HUES48 (cell line): Measurements from ENCODE around the gene RMND5B.
A peak's percentile ranks its signal among the peaks of the same experiment; 100 is the strongest.

Experiments used
- H3K27ac ChIP-seq: one replicate; pipeline ENCODE4 v1.7.0; 2013; ENCODE audit warnings: low read depth, low read length, inconsistent platforms
- H3K27me3 ChIP-seq: 2 replicates; pipeline ENCODE4 v1.6.1; 2013; ENCODE audit warnings: mild to moderate bottlenecking, low read length; ENCODE audit not compliant: control insufficient read depth, insufficient read depth
- H3K36me3 ChIP-seq: 2 replicates; pipeline ENCODE4 v1.6.1; 2013; ENCODE audit warnings: low read length; ENCODE audit not compliant: control insufficient read depth, insufficient read depth
- H3K4me1 ChIP-seq: 2 replicates; pipeline ENCODE4 v1.6.1; 2013; ENCODE audit warnings: mild to moderate bottlenecking, low read length; ENCODE audit not compliant: control insufficient read depth, insufficient read depth
- H3K4me3 ChIP-seq: 2 replicates; pipeline ENCODE4 v1.5.1; 2013; ENCODE audit warnings: mild to moderate bottlenecking, low read depth, low read length
- H3K9ac ChIP-seq: 2 replicates; pipeline ENCODE4 v1.6.1; 2013; ENCODE audit warnings: mild to moderate bottlenecking, low read depth, low read length, moderate library complexity
- H3K9me3 ChIP-seq: 2 replicates; pipeline ENCODE4 v1.6.1; 2013; ENCODE audit warnings: low read length; ENCODE audit not compliant: control insufficient read depth, insufficient read depth

Gene RMND5B

DNA sequence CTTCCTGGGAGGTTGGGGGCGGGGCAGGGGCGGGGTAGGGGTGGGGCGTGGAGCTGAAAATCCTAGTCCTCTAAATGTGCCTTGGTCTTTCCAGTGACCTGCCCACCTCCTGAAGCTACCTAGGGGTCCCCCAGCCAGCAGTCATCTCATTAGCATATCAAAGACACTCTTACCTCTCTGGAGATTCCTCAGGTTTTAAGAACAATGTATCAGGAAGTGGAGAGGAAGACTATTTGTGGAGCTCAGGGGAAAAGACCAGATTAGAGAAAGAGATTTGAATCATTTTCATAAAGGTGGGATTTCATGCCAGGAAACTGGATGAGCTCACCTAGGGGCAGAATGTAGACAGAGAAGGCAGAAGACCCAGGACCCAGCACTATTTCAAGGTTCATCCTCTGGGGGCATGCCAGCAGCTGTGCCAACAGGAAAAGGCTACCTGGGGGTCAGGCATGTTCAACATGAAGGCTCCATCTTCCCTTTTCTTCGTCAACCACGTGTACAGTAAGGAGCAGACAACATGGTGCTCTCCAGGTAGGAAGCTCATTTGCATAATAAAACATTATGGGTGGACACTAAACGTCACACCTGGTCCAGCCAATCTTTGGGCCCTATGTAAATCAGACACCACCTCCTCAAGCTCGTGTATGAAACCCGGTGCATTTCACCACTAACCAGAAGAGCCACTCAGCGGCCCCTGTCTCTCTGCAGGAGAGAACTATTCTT, 49.5 kb downstream of the RMND5B start:
- H3K4me1 ChIP-seq = peaks cover 27% of the 10 kb centered on the region
- H3K9me3 ChIP-seq = no peaks in the 10 kb centered on the region
- H3K9ac ChIP-seq = peak overlapping the region; percentile 96
- H3K4me3 ChIP-seq = peak overlapping the region; percentile 52
- no peaks in the 10 kb centered on the region for H3K27me3 ChIP-seq
- H3K27ac ChIP-seq = peak overlapping the region; percentile 100
- H3K36me3 ChIP-seq = no peaks in the 10 kb centered on the region

DNA sequence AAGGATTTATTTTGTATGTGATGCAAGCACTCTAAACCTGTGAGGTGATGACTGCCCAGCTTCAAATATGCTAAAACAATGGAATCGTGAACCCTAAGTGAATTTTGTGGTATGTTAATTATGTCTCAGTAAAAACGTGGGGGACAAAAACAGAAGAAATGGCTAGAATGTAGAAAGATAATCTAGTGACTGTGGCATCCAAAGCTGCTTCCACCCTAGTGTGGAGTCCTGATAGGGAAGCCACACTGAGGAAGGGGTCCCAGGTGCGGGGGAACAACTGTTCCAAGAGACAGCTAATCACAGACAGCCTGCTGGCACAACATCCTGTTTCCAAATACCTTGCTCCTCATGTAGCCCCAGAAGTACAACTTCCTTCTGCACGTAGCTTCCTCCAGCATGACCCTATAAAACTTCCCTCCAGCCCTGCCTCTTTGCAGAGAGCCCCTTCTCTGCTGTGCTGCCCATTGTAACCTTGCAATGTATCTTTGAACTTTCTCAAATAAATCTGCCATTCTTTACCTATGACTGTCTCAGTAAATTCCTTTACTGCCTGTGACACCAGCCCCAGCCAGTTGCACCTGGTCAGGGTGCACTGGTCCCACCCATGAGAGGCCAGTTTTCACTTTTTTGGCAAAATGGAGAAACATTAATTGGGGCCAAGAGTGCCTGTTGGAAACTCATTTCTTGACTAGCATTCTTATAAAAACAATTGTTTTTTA, 51.5 kb downstream of the RMND5B start:
- Histone ChIP-seq H3K9ac (no peak overlapping the region), H3K27ac (peak overlapping the region; percentile 26), H3K9me3 (no peaks in the 10 kb centered on the region), H3K4me1 (peaks cover 27% of the 10 kb centered on the region), H3K36me3 (no peaks in the 10 kb centered on the region), H3K4me3 (no peak overlapping the region), H3K27me3 (no peaks in the 10 kb centered on the region)

DNA sequence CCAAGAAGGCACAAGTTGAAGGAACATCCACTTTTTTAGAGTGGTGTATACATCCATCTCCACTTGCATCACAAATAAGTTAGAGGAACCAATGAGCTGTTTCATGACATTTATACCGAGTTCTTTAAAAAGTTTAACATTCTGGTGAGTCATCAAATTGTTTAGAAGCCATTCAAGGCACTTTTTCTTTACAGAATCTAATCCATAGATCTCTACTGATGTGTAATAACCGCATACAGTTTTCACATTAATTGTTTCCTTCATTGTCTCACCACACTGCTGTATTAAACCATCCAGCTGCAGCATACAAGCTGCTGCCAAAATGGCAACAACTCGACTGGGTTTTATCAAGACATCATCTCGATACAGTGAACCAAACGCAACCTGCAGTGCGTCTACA, 55.6 kb downstream of the RMND5B start:
- Histone ChIP-seq H3K27me3 (no peaks in the 10 kb centered on the region), H3K36me3 (no peaks in the 10 kb centered on the region), H3K4me1 (peaks cover 9% of the 10 kb centered on the region), H3K9ac (no peak overlapping the region), H3K4me3 (no peak overlapping the region), H3K27ac (no peak overlapping the region), H3K9me3 (no peaks in the 10 kb centered on the region)

DNA sequence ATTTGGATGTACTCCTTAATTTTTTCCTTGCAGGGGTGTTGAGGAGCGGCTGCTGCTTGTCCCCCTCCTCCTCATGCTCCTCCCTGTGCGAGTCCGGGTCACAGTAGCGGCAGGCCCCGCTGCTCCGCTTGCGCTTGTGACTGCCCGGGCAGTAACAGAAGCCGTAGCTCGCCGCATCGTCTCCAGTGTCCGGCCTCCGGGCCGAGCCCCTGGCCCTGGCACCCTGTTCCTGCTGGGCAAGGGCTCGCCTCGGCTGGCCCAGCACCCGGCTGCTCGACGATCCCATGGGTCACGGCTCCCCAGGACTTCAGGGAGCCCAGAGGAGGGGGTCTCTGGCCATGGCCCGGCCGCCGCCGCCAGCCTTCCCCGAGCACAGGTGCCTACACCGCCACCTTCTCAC, 56.2 kb downstream of the RMND5B start, which contains the start of gene GMCL2:
Gene GMCL2, minus strand, starts transcription at position 358 of the 400 bp plus-strand sequence. Its CDS starts 72 bp downstream, at position 286.
- Histone ChIP-seq H3K4me1 (peaks cover 7% of the 10 kb centered on the region), H3K27me3 (no peaks in the 10 kb centered on the region), H3K9ac (no peak within 1 kb of the TSS), H3K9me3 (no peaks in the 10 kb centered on the region), H3K27ac (no peak within 1 kb of the TSS), H3K36me3 (no peaks in the 10 kb centered on the region), H3K4me3 (no peak within 1 kb of the TSS)

DNA sequence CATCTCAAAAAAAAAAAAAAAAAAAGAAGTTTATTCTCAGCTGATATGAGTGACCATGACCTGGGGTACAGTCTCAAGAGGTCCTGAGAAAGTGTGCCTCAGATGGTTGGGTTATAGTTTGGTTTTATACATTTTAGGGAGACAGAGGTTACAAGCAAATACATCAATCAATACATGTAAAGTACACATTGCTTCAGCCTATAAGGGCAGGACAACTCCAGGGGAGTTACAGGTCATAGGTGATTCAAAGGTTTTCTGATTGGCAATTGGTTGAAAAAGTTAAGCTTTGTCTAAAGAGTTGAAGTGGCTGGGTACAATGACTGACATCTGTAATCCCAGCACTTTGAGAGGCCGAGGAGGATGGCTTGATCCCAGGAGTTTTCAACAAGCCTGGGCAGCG, 58.6 kb downstream of the RMND5B start:
- Histone ChIP-seq H3K9me3 (peaks cover 2% of the 10 kb centered on the region; the same call in 1 of the 2 replicates), H3K27ac (no peak overlapping the region), H3K4me1 (peaks cover 4% of the 10 kb centered on the region), H3K4me3 (no peak overlapping the region), H3K9ac (no peak overlapping the region), H3K27me3 (no peaks in the 10 kb centered on the region), H3K36me3 (no peaks in the 10 kb centered on the region)

DNA sequence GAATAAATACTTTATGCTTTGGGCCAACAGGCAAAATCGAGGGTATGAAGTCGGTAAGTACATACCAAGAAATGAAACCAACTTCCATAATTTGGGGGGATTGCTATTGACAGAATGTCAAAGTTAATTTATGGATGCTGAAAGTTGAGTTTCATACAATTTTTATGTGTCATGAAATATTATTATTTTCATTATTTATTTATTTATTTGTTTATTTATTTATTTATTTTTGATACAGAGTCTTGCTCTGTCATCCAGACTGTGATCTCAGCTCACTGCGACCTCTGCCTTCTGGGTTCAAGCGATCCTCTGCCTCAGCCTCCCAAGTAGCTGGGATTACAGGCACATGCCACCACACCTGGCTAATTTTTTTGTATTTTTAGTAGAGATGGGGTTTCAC, 60.8 kb downstream of the RMND5B start:
- H3K27ac ChIP-seq = no peak overlapping the region
- H3K4me1 ChIP-seq = peaks cover 5% of the 10 kb centered on the region
- H3K36me3 ChIP-seq = no peaks in the 10 kb centered on the region
- H3K27me3 ChIP-seq = no peaks in the 10 kb centered on the region
- H3K9me3 ChIP-seq = peaks cover 2% of the 10 kb centered on the region; the same call in 1 of the 2 replicates
- H3K4me3 ChIP-seq = no peak overlapping the region
- H3K9ac ChIP-seq = no peak overlapping the region

DNA sequence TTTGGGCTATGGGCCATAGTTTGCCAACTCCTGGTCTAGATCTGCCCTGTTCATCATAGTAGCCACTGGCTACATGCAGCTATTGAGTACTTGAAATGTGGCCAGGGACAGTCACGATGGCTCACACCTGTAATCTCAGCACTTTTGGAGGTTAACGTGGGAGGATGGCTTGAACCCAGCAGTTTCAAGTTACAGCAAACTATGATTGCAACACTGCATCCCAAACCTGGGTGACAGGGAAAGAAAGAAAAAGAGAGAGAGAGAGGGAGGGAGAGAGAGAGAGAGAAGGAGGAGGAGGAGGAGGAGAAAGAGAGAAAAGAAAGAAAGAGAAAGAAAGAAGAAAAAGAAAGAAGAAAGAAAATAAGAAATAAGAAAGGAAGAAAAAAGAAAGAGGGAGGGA, 61.4 kb downstream of the RMND5B start:
- H3K9ac ChIP-seq = no peak overlapping the region
- no peak overlapping the region for H3K27ac ChIP-seq
- H3K36me3 ChIP-seq = no peaks in the 10 kb centered on the region
- no peaks in the 10 kb centered on the region for H3K27me3 ChIP-seq
- H3K4me3 ChIP-seq = no peak overlapping the region
- H3K4me1 ChIP-seq = peaks cover 5% of the 10 kb centered on the region
- peaks cover 2% of the 10 kb centered on the region; the same call in 1 of the 2 replicates for H3K9me3 ChIP-seq

DNA sequence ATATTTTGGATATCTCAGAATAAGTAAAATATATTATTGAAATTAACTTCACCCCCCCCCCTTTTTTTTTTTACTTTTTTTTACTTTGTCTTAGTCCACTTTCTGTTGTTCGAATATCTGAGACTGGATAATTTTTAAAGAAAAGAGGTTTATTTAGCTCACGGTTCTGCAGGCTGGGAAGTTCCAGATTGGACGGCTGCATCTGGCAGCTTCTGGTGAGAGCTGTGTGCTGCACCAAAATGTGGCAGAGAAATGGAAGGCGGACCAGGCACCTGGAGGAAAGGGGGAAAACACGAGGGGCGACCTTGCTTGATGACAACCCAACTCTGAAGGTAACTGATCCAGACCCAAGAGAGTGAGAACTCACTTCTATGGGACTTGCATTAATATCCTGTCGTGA, 62.0 kb downstream of the RMND5B start:
- H3K9me3 ChIP-seq = peaks cover 2% of the 10 kb centered on the region; the same call in 1 of the 2 replicates
- no peak overlapping the region for H3K9ac ChIP-seq
- no peak overlapping the region for H3K27ac ChIP-seq
- H3K36me3 ChIP-seq = no peaks in the 10 kb centered on the region
- H3K4me1 ChIP-seq = peaks cover 5% of the 10 kb centered on the region
- no peak overlapping the region for H3K4me3 ChIP-seq
- H3K27me3 ChIP-seq = no peaks in the 10 kb centered on the region

DNA sequence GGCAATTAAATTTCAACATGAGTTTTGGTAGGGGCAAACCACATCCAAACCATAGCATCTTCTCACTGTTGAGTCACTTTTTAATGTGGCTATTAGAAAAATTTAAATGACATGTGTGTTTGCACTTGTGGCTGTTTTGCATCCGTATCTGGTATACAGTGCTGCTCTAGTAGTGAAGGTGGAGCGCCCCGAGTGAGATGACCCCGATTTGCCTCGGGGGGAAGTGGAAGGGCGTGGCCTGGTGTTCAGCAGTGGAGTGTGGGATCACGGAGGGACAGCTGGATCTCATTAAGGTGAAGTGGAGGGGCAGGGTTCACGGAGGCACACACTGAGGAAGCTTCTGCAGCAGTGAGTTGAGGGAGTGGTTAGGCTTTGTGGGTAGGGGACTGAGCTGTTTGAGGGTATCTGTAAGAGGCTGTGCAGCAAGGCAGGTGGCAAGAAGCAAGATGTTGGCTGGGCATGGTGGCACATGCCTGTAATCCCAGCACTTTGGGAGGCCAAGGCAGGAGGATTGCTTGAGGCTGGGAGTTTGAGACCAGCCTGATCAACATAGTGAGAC, 62.5 kb downstream of the RMND5B start:
- Histone ChIP-seq H3K9me3 (peaks cover 2% of the 10 kb centered on the region; the same call in 1 of the 2 replicates), H3K27me3 (no peaks in the 10 kb centered on the region), H3K9ac (no peak overlapping the region), H3K36me3 (no peaks in the 10 kb centered on the region), H3K27ac (no peak overlapping the region), H3K4me3 (no peak overlapping the region), H3K4me1 (peaks cover 5% of the 10 kb centered on the region)

DNA sequence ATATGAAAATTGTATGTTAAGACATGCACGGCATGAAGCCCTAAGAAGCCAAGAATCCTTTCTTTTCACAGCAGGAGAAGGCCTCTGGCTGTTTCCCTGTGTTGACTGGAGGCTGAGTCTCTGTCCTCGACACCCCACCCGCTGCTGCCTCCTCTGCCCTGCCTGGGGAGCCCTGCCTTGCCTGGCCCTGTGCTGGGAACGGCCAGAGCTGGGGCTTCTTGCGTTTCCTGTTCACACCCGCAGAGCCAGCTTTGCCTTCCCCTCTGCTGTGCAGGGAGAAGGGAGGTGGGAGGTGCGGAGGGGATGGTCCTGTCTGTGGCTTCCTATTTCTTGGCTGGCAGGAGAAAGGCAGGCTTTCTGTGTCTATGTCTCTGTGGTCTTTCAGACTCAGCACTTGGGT, 63.2 kb downstream of the RMND5B start:
- H3K9ac ChIP-seq = no peak overlapping the region
- H3K4me1 ChIP-seq = peaks cover 5% of the 10 kb centered on the region
- no peak overlapping the region for H3K27ac ChIP-seq
- no peak overlapping the region for H3K4me3 ChIP-seq
- peaks cover 2% of the 10 kb centered on the region; the same call in 1 of the 2 replicates for H3K9me3 ChIP-seq
- no peaks in the 10 kb centered on the region for H3K36me3 ChIP-seq
- no peaks in the 10 kb centered on the region for H3K27me3 ChIP-seq

DNA sequence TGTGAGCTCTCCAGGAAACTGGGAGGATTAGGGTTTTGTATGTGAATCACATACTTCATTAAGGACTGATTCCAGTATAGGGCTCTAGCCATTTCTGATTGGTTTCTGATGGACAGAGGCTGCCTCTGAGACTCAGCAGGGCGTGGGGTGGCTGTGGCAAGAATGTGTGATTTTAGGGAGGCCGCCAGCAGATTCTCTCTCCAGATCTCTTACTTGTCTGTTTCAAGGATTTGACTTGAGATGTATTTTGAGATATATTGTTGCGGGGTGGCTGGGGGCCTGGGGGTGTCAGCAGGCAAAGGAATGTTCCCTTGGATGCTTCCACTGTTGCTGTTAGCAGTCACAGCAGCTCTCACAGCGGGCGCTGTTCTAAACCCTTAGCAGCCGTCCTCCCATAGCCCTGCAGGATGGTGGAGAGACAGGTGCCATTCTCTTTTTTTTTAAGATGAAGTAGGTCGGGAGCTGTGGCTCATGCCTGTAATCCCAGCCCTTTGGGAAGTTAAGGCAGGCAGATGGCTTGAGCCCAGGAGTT, 65.5 kb downstream of the RMND5B start:
- Histone ChIP-seq H3K4me1 (peaks cover 5% of the 10 kb centered on the region), H3K36me3 (no peaks in the 10 kb centered on the region), H3K27ac (peak overlapping the region; percentile 10), H3K4me3 (no peak overlapping the region), H3K9me3 (peaks cover 2% of the 10 kb centered on the region; the same call in 1 of the 2 replicates), H3K9ac (no peak overlapping the region), H3K27me3 (no peaks in the 10 kb centered on the region)
